NT2/D1 (cell line): Measurements from ENCODE around the gene CCL26.
"Not testable (repeated sequence)": the region's sequence is repeated elsewhere in the genome, so short reads cannot be mapped to it uniquely, and the experiment has no call there.

Experiments
- SUZ12 ChIP-seq: IDR thresholded peaks from 2 replicates; pipeline ENCODE4 v1.6.1; 2011; ENCODE audit not compliant: insufficient read length, insufficient read depth; ENCODE audit errors: extremely low read depth
- YY1 ChIP-seq: IDR thresholded peaks from 2 replicates; pipeline ENCODE4 v1.6.1; 2011; ENCODE audit not compliant: insufficient read length, insufficient read depth
- ZNF274 ChIP-seq: IDR thresholded peaks from 2 replicates; pipeline ENCODE4 v1.6.1; 2011; ENCODE audit warnings: mild to moderate bottlenecking, low read depth, low read length

- TF ChIP-seq YY1, SUZ12, ZNF274: not testable (repeated sequence)
Measured at GRCh38 chr7:75783058-75783457, 11.0 kb upstream of the CCL26 start.
